GM18867 (cell line): ENCODE data around the gene KIAA0825.

ENCODE experiments used
- ATAC-seq: cut with Tn5 transposase; IDR thresholded peaks from one replicate; pipeline ENCODE4 v1.9.1; 2021; ENCODE audit warnings: mild to moderate bottlenecking, moderate library complexity; ENCODE audit not compliant: unreplicated experiment

Gene KIAA0825

GRCh38 chr5:94248175-94248875 lies 370.1 kb downstream of the KIAA0825 start:
- no peak for ATAC-seq

GRCh38 chr5:94245608-94246007 lies 372.8 kb downstream of the KIAA0825 start:
- ATAC-seq = no peak

- ATAC-seq = no peak
These were observed 373.5 kb downstream of the KIAA0825 start for GRCh38 chr5:94244921-94245320.

GRCh38 chr5:94243612-94244011 lies 374.8 kb downstream of the KIAA0825 start:
- ATAC-seq = no peak

GRCh38 chr5:94240993-94241651 lies 377.3 kb downstream of the KIAA0825 start:
- ATAC-seq = no peak

- no peak for ATAC-seq
These were observed 377.8 kb downstream of the KIAA0825 start for GRCh38 chr5:94240596-94240992.

GRCh38 chr5:94240134-94240533 lies 378.3 kb downstream of the KIAA0825 start:
- ATAC-seq = no peak

GRCh38 chr5:94239266-94239665 lies 379.1 kb downstream of the KIAA0825 start:
- no peak for ATAC-seq

- no peak for ATAC-seq
These were observed 383.4 kb downstream of the KIAA0825 start for GRCh38 chr5:94234987-94235386.

- ATAC-seq = no peak
These were observed 389.6 kb downstream of the KIAA0825 start for GRCh38 chr5:94228791-94229190.

GRCh38 chr5:94223235-94223634 lies 395.2 kb downstream of the KIAA0825 start:
- ATAC-seq = no peak

GRCh38 chr5:94218374-94218773 lies 400.0 kb downstream of the KIAA0825 start:
- ATAC-seq = no peak

GRCh38 chr5:94217745-94218144 lies 400.7 kb downstream of the KIAA0825 start:
- ATAC-seq = no peak

- ATAC-seq = no peak
These were observed 401.2 kb downstream of the KIAA0825 start for GRCh38 chr5:94217216-94217615.

GRCh38 chr5:94212476-94212875 lies 405.9 kb downstream of the KIAA0825 start:
- no peak for ATAC-seq

GRCh38 chr5:94209774-94210355 lies 408.5 kb downstream of the KIAA0825 start:
- ATAC-seq = no peak

GRCh38 chr5:94209272-94209671 lies 409.1 kb downstream of the KIAA0825 start:
- ATAC-seq = no peak

GRCh38 chr5:94199566-94199965 lies 418.8 kb downstream of the KIAA0825 start:
- no peak for ATAC-seq

GRCh38 chr5:94197970-94198369 lies 420.4 kb downstream of the KIAA0825 start:
- no peak for ATAC-seq

GRCh38 chr5:94196953-94197352 lies 421.5 kb downstream of the KIAA0825 start:
- ATAC-seq = peak; percentile 53

- ATAC-seq = no peak
These were observed 425.6 kb downstream of the KIAA0825 start for GRCh38 chr5:94192658-94193391.

GRCh38 chr5:94191604-94192003 lies 426.8 kb downstream of the KIAA0825 start:
- no peak for ATAC-seq
